GM21786 (cell line): ENCODE measurements around the gene SLC29A2.
"Not testable (repeated sequence)": the region's sequence is repeated elsewhere in the genome, so short reads cannot be mapped to it uniquely, and the experiment has no call there.

ENCODE experiments used
- ATAC-seq: cut with Tn5 transposase; IDR thresholded peaks from one replicate; pipeline ENCODE4 v1.9.1; 2021; ENCODE audit not compliant: unreplicated experiment

SLC29A2 gene

GRCh38 chr11:66321606-66322005 lies 50.0 kb downstream of the SLC29A2 start:
- ATAC-seq, result no peak

- not testable (repeated sequence) for ATAC-seq
Measured at GRCh38 chr11:66320748-66321147, 50.8 kb downstream of the SLC29A2 start.

- ATAC-seq, result not testable (repeated sequence)
Measured at GRCh38 chr11:66320289-66320688, 51.3 kb downstream of the SLC29A2 start.

- ATAC-seq, result no peak
Measured at GRCh38 chr11:66318600-66318970, 53.0 kb downstream of the SLC29A2 start.

- no peak for ATAC-seq
Measured at GRCh38 chr11:66317723-66318599, 53.6 kb downstream of the SLC29A2 start.

GRCh38 chr11:66317322-66317722 lies 54.2 kb downstream of the SLC29A2 start:
- no peak for ATAC-seq

- ATAC-seq, result no peak
Measured at GRCh38 chr11:66316849-66317251, 54.7 kb downstream of the SLC29A2 start, which contains the start of gene CD248. CD248 (minus strand) TSS chr11:66317044; CDS start chr11:66317027, 17 bp downstream.

- ATAC-seq, result no peak
Measured at GRCh38 chr11:66315921-66316811, 55.4 kb downstream of the SLC29A2 start.

GRCh38 chr11:66315498-66315885 lies 56.1 kb downstream of the SLC29A2 start:
- ATAC-seq, result no peak

GRCh38 chr11:66314561-66315497 lies 56.7 kb downstream of the SLC29A2 start:
- ATAC-seq, result no peak

GRCh38 chr11:66314186-66314501 lies 57.4 kb downstream of the SLC29A2 start:
- ATAC-seq, result no peak

- no peak for ATAC-seq
Measured at GRCh38 chr11:66313321-66314185, 58.0 kb downstream of the SLC29A2 start.

- peak; percentile 70 for ATAC-seq
Measured at GRCh38 chr11:66312549-66313320, 58.8 kb downstream of the SLC29A2 start.
